A549 (cell line): ENCODE results near the gene RUFY1.

ENCODE experiments used
- MAFK ChIP-seq: fragments of 450-650 bp; IDR thresholded peaks from 2 replicates; pipeline ENCODE4 v1.6.1; 2014; ENCODE audit not compliant: partially characterized antibody
- MYC ChIP-seq: IDR thresholded peaks from 2 replicates; pipeline ENCODE4 v1.6.1; 2012; ENCODE audit warnings: mild to moderate bottlenecking, inconsistent platforms, low read length, improper control_type of control experiment, borderline replicate concordance
- NR3C1 ChIP-seq: fragments of >200 bp; sonication (Bioruptor Twin); formaldehyde crosslinking; IDR thresholded peaks from 3 replicates; pipeline ENCODE4 v1.6.1; 2017
- POLR2A ChIP-seq: IDR thresholded peaks from 2 replicates; pipeline ENCODE4 v1.6.1; 2012; ENCODE audit warnings: mild to moderate bottlenecking, low read length
- RAD21 ChIP-seq, 2 experiments: fragments of >200 bp in 1 of 2; sonication (Bioruptor Twin) in 1 of 2; formaldehyde crosslinking in 1 of 2; IDR thresholded peaks in 1 of 2; conservative IDR thresholded peaks in 1 of 2; 2 replicates in 1 of 2; 3 replicates in 1 of 2; pipeline ENCODE4 v1.6.1; 2012 to 2018; ENCODE audit warnings: inconsistent platforms in 1 of 2
- RFX5 ChIP-seq: fragments of 450-650 bp; IDR thresholded peaks from 2 replicates; pipeline ENCODE4 v1.7.1; 2014; ENCODE audit warnings: antibody characterized with exemption, mild to moderate bottlenecking, moderate library complexity
- ZFP36 ChIP-seq: fragments of 450-650 bp; IDR thresholded peaks from 2 replicates; pipeline ENCODE4 v1.6.1; 2014; ENCODE audit warnings: borderline replicate concordance; ENCODE audit not compliant: partially characterized antibody
- TF ChIP-seq, protein P1 (sequence below): fragments of >200 bp; sonication (Bioruptor Twin); formaldehyde crosslinking; IDR thresholded peaks from 3 replicates; pipeline ENCODE4 v1.5.1; 2016
- TF ChIP-seq, protein P2 (sequence below): IDR thresholded peaks from 2 replicates; pipeline ENCODE4 v1.6.1; 2012
- TF ChIP-seq, protein P3 (sequence below): IDR thresholded peaks from 2 replicates; pipeline ENCODE4 v1.6.1; 2012
- TF ChIP-seq, protein P4 (sequence below): fragments of 200-600 bp; sonication (generic); IDR thresholded peaks from 2 replicates; pipeline ENCODE4 v1.6.1; 2016; ENCODE audit warnings: antibody characterized with exemption, mild to moderate bottlenecking, moderate library complexity

DNA sequence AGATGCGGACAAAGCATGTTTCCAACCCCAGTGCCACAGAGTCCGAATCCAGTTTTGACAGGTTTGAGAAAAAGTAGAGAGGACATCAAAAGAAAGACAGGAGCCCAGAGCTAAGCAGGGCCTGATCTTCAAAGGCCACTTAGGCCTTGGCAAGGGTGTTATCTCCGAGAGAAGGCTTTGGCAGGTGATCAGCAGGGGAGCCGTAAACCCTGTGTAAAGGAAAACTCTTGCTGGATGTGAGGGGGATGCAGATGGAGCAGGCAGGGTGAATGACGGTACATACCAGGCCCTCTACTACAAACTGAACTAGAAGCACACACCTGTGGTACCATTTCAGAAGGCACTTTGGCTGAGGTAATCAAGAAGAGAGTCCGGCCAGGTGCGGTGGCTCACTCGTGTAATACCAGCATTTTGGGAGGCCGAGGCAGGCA, 74.5 kb downstream of the RUFY1 start:
- TF ChIP-seq RFX5 (no peak), POLR2A (no peak), MYC (no peak), ZFP36 (no peak), MAFK (no peak), NR3C1 (no peak), RAD21 (conservative IDR thresholded peaks at IDR 0.05 in 1 of 2, IDR thresholded peaks at IDR 0.05 in 1 of 2) (no peak)
- TF ChIP-seq, protein P1, sequence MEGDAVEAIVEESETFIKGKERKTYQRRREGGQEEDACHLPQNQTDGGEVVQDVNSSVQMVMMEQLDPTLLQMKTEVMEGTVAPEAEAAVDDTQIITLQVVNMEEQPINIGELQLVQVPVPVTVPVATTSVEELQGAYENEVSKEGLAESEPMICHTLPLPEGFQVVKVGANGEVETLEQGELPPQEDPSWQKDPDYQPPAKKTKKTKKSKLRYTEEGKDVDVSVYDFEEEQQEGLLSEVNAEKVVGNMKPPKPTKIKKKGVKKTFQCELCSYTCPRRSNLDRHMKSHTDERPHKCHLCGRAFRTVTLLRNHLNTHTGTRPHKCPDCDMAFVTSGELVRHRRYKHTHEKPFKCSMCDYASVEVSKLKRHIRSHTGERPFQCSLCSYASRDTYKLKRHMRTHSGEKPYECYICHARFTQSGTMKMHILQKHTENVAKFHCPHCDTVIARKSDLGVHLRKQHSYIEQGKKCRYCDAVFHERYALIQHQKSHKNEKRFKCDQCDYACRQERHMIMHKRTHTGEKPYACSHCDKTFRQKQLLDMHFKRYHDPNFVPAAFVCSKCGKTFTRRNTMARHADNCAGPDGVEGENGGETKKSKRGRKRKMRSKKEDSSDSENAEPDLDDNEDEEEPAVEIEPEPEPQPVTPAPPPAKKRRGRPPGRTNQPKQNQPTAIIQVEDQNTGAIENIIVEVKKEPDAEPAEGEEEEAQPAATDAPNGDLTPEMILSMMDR, result no peak
- TF ChIP-seq, protein P2, sequence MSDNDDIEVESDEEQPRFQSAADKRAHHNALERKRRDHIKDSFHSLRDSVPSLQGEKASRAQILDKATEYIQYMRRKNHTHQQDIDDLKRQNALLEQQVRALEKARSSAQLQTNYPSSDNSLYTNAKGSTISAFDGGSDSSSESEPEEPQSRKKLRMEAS, result no peak
- TF ChIP-seq, protein P3, sequence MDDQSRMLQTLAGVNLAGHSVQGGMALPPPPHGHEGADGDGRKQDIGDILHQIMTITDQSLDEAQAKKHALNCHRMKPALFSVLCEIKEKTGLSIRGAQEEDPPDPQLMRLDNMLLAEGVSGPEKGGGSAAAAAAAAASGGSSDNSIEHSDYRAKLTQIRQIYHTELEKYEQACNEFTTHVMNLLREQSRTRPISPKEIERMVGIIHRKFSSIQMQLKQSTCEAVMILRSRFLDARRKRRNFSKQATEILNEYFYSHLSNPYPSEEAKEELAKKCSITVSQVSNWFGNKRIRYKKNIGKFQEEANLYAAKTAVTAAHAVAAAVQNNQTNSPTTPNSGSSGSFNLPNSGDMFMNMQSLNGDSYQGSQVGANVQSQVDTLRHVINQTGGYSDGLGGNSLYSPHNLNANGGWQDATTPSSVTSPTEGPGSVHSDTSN, result no peak
- TF ChIP-seq, protein P4, sequence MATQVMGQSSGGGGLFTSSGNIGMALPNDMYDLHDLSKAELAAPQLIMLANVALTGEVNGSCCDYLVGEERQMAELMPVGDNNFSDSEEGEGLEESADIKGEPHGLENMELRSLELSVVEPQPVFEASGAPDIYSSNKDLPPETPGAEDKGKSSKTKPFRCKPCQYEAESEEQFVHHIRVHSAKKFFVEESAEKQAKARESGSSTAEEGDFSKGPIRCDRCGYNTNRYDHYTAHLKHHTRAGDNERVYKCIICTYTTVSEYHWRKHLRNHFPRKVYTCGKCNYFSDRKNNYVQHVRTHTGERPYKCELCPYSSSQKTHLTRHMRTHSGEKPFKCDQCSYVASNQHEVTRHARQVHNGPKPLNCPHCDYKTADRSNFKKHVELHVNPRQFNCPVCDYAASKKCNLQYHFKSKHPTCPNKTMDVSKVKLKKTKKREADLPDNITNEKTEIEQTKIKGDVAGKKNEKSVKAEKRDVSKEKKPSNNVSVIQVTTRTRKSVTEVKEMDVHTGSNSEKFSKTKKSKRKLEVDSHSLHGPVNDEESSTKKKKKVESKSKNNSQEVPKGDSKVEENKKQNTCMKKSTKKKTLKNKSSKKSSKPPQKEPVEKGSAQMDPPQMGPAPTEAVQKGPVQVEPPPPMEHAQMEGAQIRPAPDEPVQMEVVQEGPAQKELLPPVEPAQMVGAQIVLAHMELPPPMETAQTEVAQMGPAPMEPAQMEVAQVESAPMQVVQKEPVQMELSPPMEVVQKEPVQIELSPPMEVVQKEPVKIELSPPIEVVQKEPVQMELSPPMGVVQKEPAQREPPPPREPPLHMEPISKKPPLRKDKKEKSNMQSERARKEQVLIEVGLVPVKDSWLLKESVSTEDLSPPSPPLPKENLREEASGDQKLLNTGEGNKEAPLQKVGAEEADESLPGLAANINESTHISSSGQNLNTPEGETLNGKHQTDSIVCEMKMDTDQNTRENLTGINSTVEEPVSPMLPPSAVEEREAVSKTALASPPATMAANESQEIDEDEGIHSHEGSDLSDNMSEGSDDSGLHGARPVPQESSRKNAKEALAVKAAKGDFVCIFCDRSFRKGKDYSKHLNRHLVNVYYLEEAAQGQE, result no peak
